ENCODE data around the gene SLC6A5.

DNA sequence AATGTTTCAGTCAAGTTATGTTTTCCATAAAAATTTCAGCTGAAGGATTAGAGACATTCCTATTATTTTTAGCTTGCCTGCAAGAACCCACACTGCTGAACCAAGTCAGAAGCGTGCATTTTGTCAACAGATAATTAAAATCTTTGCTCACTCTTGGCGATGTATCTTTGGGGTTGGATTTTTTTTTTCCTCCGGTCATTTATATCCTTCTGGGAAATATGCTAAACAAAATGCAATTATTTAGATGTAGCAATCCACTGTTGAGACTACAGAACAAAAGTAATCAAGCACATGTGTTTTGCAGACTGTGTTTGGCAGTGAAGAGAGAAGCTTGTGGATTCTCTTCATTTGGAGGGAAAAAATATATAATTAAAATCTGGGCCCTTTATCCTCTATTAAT is 54.6 kb downstream of the SLC6A5 start:
- TF ChIP-seq, protein P1, sequence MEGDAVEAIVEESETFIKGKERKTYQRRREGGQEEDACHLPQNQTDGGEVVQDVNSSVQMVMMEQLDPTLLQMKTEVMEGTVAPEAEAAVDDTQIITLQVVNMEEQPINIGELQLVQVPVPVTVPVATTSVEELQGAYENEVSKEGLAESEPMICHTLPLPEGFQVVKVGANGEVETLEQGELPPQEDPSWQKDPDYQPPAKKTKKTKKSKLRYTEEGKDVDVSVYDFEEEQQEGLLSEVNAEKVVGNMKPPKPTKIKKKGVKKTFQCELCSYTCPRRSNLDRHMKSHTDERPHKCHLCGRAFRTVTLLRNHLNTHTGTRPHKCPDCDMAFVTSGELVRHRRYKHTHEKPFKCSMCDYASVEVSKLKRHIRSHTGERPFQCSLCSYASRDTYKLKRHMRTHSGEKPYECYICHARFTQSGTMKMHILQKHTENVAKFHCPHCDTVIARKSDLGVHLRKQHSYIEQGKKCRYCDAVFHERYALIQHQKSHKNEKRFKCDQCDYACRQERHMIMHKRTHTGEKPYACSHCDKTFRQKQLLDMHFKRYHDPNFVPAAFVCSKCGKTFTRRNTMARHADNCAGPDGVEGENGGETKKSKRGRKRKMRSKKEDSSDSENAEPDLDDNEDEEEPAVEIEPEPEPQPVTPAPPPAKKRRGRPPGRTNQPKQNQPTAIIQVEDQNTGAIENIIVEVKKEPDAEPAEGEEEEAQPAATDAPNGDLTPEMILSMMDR (IDR thresholded peaks at IDR 0.05): no peak
- TF ChIP-seq POLR2A (IDR thresholded peaks at IDR 0.05) (no peak), POLR2AphosphoS5 (IDR thresholded peaks at IDR 0.05; ENCODE audit: insufficient read depth in 1 of 2, low read depth in 1 of 2) (no peak)

Measured in vagina (tissue), 2 donors.